Measurements from ENCODE around the gene NRAP.

- no peak for TF ChIP-seq CTCF (IDR thresholded peaks at IDR 0.05)
- TF ChIP-seq SIN3A (IDR thresholded peaks at IDR 0.05; ENCODE audit: borderline replicate concordance, insufficient read depth, low read depth, low read length): no peak
- TF ChIP-seq POLR2AphosphoS5 (IDR thresholded peaks at IDR 0.05; ENCODE audit: low read depth, low read length): no peak
Observed at GRCh38 chr10:113692271-113692670, 28.4 kb upstream of the NRAP start.

All from Panc1 (cell line).